MM.1S (cell line): ENCODE data around the gene KLK10.
"Not testable (repeated sequence)": the region's sequence is repeated elsewhere in the genome, so short reads cannot be mapped to it uniquely, and the experiment has no call there.

Source experiments
- DNase-seq: peaks from one replicate; pipeline ENCODE4 v3.0.0-alpha.2; 2015
- H2AFZ ChIP-seq: fragments of 300-600 bp; sonication (generic); 2 replicates; pipeline ENCODE4 v1.6.0; 2016; ENCODE audit warnings: antibody characterized with exemption, low read length
- H3F3A ChIP-seq: fragments of 300-600 bp; sonication (generic); 2 replicates; pipeline ENCODE4 v1.6.1; 2016; ENCODE audit warnings: mild to moderate bottlenecking, antibody characterized with exemption, low read length, moderate library complexity, mixed read lengths; ENCODE audit not compliant: insufficient read depth
- H3K27ac ChIP-seq: fragments of 300-600 bp; sonication (generic); 2 replicates; pipeline ENCODE4 v1.5.1; 2016; ENCODE audit warnings: mild to moderate bottlenecking, low read length
- H3K27me3 ChIP-seq: fragments of 300-600 bp; sonication (generic); replicated peaks from 2 replicates; pipeline ENCODE4 v1.6.0; 2016; ENCODE audit warnings: low read length; ENCODE audit not compliant: insufficient read depth
- H3K36me3 ChIP-seq: fragments of 300-600 bp; sonication (generic); replicated peaks from 2 replicates; pipeline ENCODE4 v1.6.1; 2016; ENCODE audit warnings: mild to moderate bottlenecking, low read length, mixed read lengths; ENCODE audit not compliant: insufficient read depth
- H3K4me1 ChIP-seq: fragments of 300-600 bp; sonication (generic); 2 replicates; pipeline ENCODE4 v1.6.1; 2016; ENCODE audit warnings: low read length, mixed read lengths
- H3K4me2 ChIP-seq: fragments of 300-600 bp; sonication (generic); 2 replicates; pipeline ENCODE4 v1.6.0; 2016; ENCODE audit warnings: low read depth, low read length
- H3K4me3 ChIP-seq: fragments of 300-600 bp; sonication (generic); 2 replicates; pipeline ENCODE4 v1.5.1; 2016; ENCODE audit warnings: low read length, mixed read lengths
- H3K79me2 ChIP-seq: fragments of 300-600 bp; sonication (generic); 2 replicates; pipeline ENCODE4 v1.6.1; 2016; ENCODE audit warnings: mixed run types, low read length, mixed read lengths
- H3K9ac ChIP-seq: fragments of 300-600 bp; sonication (generic); 2 replicates; pipeline ENCODE4 v1.6.1; 2016; ENCODE audit warnings: low read length, mixed read lengths
- H3K9me2 ChIP-seq: fragments of 300-600 bp; sonication (generic); replicated peaks from 2 replicates; pipeline ENCODE4 v1.6.1; 2016; ENCODE audit warnings: mild to moderate bottlenecking, low read length, mixed read lengths; ENCODE audit not compliant: insufficient read depth
- H3K9me3 ChIP-seq: fragments of 300-600 bp; sonication (generic); replicated peaks from 2 replicates; pipeline ENCODE4 v1.6.1; 2016; ENCODE audit warnings: mild to moderate bottlenecking, low read length, mixed read lengths; ENCODE audit not compliant: insufficient read depth
- H4K20me1 ChIP-seq: fragments of 300-600 bp; sonication (generic); 2 replicates; pipeline ENCODE4 v1.6.1; 2016; ENCODE audit warnings: mild to moderate bottlenecking, low read length, moderate library complexity, mixed read lengths; ENCODE audit not compliant: insufficient read depth
- EZH2 ChIP-seq: fragments of 300-600 bp; sonication (generic); optimal IDR thresholded peaks from 2 replicates; pipeline ENCODE3; 2017; ENCODE audit warnings: low read depth, mild to moderate bottlenecking, antibody characterized with exemption, low read length, mixed read lengths
- EZH2phosphoT487 ChIP-seq: fragments of 300-600 bp; sonication (generic); IDR thresholded peaks from 2 replicates; pipeline ENCODE4 v1.6.1; 2018; ENCODE audit warnings: antibody characterized with exemption, low read length
- TF ChIP-seq, protein P1 (sequence below): fragments of 300-600 bp; sonication (generic); IDR thresholded peaks from 2 replicates; pipeline ENCODE4 v1.5.1; 2016; ENCODE audit warnings: antibody characterized with exemption, low read length, mixed read lengths

Gene KLK10

DNA sequence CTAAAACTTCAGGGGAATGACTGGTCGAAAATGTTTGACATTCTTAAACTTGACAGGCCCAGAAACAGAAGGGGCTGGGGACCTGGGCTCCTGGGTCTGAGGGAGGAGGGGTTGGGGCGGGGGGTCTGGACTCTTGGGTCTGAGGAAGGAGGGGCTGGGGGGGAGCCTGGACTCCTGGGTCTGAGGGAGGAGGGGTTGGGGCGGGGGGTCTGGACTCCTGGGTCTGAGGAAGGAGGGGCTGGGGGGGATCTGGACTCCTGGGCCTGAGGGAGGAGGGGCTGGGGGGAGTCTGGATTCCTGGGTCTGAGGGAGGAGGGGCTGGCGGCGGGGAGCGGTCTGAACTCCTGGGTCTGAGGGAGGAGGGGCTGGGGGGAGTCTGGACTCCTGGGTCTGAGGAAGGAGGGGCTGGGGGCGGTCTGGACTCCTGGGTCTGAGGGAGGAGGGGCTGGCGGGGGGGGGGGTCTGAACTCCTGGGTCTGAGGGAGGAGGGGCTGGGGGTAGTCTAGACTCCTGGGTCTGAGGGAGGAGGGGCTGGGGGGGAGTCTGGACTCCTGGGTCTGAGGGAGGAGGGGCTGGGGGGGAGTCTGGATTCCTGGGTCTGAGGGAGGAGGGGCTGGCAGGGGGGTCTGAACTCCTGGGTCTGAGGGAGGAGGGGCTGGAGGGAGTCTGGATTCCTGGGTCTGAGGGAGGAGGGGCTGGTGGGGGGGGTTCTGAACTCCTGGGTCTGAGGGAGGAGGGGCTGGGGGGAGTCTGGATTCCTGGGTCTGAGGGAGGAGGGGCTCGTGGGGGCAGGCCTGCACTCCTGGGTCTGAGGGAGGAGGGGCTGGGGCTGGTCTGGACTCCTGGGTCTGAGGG lies 44.6 kb downstream of the KLK10 start:
- no peaks in the 10 kb centered on the region for H3K4me1 ChIP-seq
- H3K27me3 ChIP-seq = peaks cover 5% of the 10 kb centered on the region; the same call in 1 of the 2 replicates
- no peak overlapping the region for H3K4me2 ChIP-seq
- H3K27ac ChIP-seq = no peak overlapping the region
- no peaks in the 10 kb centered on the region for H3K9me3 ChIP-seq
- H3K36me3 ChIP-seq = no peaks in the 10 kb centered on the region
- no peaks in the 10 kb centered on the region for H3K79me2 ChIP-seq
- no peaks in the 10 kb centered on the region for H3K9me2 ChIP-seq
- H3K4me3 ChIP-seq = no peak overlapping the region
- no peak for TF ChIP-seq EZH2phosphoT487
- no peak for TF ChIP-seq EZH2
- TF ChIP-seq, protein P1, sequence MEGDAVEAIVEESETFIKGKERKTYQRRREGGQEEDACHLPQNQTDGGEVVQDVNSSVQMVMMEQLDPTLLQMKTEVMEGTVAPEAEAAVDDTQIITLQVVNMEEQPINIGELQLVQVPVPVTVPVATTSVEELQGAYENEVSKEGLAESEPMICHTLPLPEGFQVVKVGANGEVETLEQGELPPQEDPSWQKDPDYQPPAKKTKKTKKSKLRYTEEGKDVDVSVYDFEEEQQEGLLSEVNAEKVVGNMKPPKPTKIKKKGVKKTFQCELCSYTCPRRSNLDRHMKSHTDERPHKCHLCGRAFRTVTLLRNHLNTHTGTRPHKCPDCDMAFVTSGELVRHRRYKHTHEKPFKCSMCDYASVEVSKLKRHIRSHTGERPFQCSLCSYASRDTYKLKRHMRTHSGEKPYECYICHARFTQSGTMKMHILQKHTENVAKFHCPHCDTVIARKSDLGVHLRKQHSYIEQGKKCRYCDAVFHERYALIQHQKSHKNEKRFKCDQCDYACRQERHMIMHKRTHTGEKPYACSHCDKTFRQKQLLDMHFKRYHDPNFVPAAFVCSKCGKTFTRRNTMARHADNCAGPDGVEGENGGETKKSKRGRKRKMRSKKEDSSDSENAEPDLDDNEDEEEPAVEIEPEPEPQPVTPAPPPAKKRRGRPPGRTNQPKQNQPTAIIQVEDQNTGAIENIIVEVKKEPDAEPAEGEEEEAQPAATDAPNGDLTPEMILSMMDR = no peak
- H2AFZ ChIP-seq = no peak overlapping the region
- no peak for DNase-seq
- no peaks in the 10 kb centered on the region for H4K20me1 ChIP-seq
- no peak overlapping the region for H3K9ac ChIP-seq
- no peaks in the 10 kb centered on the region for H3F3A ChIP-seq

- H3K9me3 ChIP-seq = no peaks in the 10 kb centered on the region
- no peak for DNase-seq
- H3K27me3 ChIP-seq = peaks cover 5% of the 10 kb centered on the region; the same call in 1 of the 2 replicates
Observed at GRCh38 chr19:50972795-50973376, 46.6 kb downstream of the KLK10 start.

DNA sequence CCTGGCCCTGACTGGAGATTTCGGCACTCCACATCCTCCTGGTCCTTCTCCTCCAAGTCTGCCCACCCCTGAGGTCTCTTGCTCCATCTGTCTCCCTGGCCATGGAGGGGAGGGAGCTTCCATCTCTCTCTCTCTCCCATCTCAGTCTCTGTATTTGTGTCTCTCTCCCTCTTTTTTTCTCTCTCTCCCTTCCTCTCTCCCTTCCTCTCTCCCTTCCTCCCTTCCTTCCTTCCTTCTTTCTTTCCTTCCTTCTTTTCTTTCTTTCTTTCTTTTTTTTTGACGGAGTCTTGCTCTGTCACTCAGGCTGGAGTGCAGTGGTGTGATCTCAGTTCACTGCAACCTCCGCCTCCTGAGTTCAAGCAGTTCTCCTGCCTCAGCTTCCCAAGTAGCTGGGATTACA lies 49.7 kb downstream of the KLK10 start:
- not testable (repeated sequence) for H4K20me1 ChIP-seq, H3K4me2 ChIP-seq, H3K79me2 ChIP-seq, H3K36me3 ChIP-seq, H2AFZ ChIP-seq, H3F3A ChIP-seq, H3K9me2 ChIP-seq, H3K4me1 ChIP-seq, DNase-seq, H3K9me3 ChIP-seq, H3K4me3 ChIP-seq, H3K9ac ChIP-seq, H3K27ac ChIP-seq
- peaks cover 10% of the 10 kb centered on the region; the same call in 1 of the 2 replicates for H3K27me3 ChIP-seq

More at GRCh38 chr19:50972795-50973376, 46.6 kb downstream of the KLK10 start:
- Histone ChIP-seq H3K4me3 (no peak overlapping the region), H3K36me3 (no peaks in the 10 kb centered on the region), H3K4me1 (no peaks in the 10 kb centered on the region), H4K20me1 (no peaks in the 10 kb centered on the region), H3K79me2 (no peaks in the 10 kb centered on the region), H3K4me2 (no peak overlapping the region), H3K9ac (no peak overlapping the region), H3K9me2 (no peaks in the 10 kb centered on the region), H2AFZ (no peak overlapping the region), H3F3A (no peaks in the 10 kb centered on the region), H3K27ac (no peak overlapping the region)
- TF ChIP-seq EZH2phosphoT487 = no peak
- TF ChIP-seq, protein P1 = no peak
- no peak for TF ChIP-seq EZH2

DNA sequence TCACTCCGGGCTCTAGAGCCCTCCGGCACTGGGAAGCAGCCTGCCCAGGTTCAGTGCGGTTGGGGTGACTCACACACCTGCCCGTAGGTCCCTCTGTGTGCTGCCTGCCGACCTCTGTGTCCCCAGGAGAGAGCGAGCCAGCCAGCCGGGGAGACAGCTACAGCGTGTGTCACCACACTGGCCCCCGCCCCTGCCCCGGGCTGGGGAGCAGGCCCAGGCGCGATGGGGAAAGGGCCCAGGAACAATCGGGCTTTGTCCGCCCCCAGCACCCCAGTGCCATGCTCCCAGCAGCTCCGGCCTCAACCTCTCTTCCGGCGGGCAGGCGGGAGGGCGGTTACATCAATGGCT lies 50.1 kb downstream of the KLK10 start, which contains the start of gene KLK6:
TSS of gene KLK6 (minus strand) at position 179 of the 348 bp plus-strand sequence. CDS start 1,487 bp downstream, outside the sequence.
- no peaks in the 10 kb centered on the region for H3K9me3 ChIP-seq
- DNase-seq = no peak
- no peaks in the 10 kb centered on the region for H3K36me3 ChIP-seq
- no peaks in the 10 kb centered on the region for H3F3A ChIP-seq
- no peak within 1 kb of the TSS for H3K4me3 ChIP-seq
- H3K9me2 ChIP-seq = no peaks in the 10 kb centered on the region
- no peak within 1 kb of the TSS for H3K4me2 ChIP-seq
- no peak within 1 kb of the TSS for H3K27ac ChIP-seq
- H3K27me3 ChIP-seq = peaks cover 10% of the 10 kb centered on the region; the same call in 1 of the 2 replicates
- H4K20me1 ChIP-seq = no peaks in the 10 kb centered on the region
- TF ChIP-seq EZH2 (no peak), EZH2phosphoT487 (no peak)
- TF ChIP-seq, protein P1 = no peak
- H3K9ac ChIP-seq = no peak within 1 kb of the TSS
- no peaks in the 10 kb centered on the region for H3K79me2 ChIP-seq
- H3K4me1 ChIP-seq = no peaks in the 10 kb centered on the region
- no peak within 1 kb of the TSS for H2AFZ ChIP-seq
